HG03064 (cell line): ENCODE measurements around the gene UCHL5.
"Not testable (repeated sequence)": the region's sequence is repeated elsewhere in the genome, so short reads cannot be mapped to it uniquely, and the experiment has no call there.

ENCODE experiments used
- ATAC-seq: cut with Tn5 transposase; IDR thresholded peaks from one replicate; pipeline ENCODE4 v1.9.1; 2021; ENCODE audit warnings: low read depth; ENCODE audit not compliant: unreplicated experiment

UCHL5 gene

DNA sequence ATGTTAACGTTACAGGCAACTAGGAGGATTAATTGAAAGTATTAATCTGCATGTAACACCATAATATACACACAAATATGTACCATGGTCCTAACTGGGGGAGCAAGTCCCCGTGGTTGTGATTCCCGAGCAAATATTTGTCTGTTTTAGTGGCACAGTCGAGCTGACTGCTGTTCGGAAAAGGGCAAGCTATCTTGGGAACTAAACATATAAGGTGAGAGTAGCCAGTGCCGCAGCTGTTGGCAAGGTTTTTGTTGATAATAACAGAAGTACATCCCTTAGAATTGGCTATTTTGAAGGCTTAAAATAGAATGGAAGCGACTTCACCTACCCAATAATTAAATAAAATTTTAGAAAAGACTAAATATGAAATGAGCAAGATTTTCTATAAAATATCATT, 45.5 kb downstream of the UCHL5 start:
- no peak for ATAC-seq

DNA sequence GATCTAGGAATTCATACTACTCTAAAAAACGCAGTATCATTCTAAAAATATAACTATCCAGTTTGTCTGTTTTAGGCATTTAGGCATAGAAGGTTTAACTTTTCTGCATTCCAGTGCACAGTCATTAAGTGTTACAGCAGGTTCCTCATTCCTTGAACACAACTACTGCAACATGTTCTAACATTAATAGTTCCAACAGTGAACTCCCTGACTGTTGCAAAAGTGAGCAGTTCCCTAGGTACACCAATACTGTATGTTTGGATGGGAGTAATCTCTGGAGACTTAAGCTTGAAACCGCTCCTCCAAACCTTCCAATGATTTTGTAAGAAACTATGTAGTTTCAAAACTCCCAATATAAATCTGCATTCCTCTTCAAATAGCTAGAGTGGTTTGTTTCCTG, 46.2 kb downstream of the UCHL5 start:
- no peak for ATAC-seq

DNA sequence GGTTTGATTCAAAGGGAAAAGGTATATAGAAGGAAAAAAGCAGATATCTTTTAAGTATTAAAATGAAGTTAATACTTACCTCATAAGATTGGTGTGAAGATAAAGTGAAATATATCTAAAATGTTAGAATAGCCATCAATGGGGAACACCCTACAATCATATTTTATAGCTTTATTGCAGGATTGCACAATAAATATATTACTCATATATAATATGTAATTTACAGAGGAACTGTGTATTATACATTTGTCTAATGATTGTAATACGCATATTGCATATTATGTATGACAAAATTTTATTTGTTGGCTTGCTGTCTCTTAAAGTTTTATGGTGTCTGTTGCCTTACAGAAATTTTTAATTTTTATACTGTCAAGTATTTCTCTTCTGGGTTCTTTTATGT, 47.8 kb downstream of the UCHL5 start:
- no peak for ATAC-seq

DNA sequence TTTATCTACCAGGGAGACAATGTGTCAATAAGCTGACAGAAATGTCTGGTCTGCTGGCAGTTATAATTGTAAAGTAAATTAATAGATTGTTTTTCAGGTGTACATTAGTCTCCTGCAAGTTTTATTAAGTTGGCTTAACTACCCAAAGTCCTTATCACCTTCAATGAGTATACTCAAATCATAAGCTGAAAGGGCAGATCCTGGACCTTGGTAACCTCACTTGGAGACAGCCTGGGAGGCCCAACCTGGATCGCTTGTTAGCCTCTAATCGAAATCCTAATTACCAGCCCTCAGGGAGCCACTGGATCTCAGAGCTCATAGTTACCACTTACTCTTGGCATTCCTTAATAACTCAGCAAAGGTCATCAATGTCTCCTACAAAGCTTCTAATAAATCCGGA, 49.7 kb downstream of the UCHL5 start:
- ATAC-seq = no peak

DNA sequence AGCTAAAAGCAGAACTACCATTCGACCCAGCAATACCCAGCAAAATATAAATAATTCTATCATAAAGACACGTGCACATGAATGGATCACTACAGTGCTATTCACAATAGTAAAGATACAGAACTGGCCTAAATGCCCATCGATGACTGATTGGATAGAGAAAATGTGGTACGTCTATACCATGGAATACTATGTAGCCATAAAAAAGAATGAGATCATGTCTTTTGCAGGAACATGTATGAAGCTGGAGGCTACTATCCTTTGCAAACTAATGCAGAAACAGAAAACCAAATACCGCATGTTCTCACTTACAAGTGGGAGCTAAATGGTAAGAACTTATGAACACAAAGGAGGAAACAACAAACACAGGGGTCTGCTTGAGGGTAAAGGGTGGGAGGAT, 53.4 kb downstream of the UCHL5 start:
- ATAC-seq = no peak

DNA sequence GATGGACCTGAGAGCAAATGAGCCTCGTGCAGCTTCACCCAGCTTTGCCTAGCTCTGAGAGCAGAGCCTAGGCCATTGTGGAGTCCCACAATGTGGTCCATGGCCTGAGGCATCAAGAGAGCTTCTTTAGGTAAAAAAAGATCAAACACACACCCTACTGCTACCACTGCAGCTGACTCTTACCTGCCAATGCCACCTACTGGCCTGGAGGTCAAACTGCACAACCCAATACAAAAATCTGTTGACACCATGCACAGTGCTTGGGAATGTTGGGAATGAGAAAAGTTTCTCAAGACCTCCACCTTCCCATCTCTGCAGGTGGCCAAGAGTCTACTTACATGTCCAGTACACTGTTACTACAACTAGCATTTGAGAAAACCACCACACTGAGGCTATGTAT, 60.6 kb downstream of the UCHL5 start:
- ATAC-seq = no peak

DNA sequence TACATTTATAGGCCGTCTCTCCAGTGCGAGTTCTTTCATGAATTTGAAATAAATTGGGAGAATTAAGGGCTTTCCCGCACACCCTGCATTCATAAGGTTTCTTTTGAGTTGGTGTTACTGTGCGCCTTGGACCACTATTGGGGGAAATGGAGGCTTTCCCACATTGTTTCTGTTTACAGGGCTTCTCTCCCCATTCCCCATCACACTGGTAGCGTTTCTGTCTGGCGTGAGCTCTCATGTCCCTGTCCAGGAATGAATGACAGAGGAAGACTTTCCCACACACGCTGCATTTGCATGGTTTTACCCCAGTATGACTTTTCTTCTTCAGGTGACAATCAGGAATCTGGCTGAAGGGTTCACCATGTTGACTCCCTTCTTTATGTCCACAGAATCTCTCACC, 65.0 kb downstream of the UCHL5 start:
- no peak for ATAC-seq

DNA sequence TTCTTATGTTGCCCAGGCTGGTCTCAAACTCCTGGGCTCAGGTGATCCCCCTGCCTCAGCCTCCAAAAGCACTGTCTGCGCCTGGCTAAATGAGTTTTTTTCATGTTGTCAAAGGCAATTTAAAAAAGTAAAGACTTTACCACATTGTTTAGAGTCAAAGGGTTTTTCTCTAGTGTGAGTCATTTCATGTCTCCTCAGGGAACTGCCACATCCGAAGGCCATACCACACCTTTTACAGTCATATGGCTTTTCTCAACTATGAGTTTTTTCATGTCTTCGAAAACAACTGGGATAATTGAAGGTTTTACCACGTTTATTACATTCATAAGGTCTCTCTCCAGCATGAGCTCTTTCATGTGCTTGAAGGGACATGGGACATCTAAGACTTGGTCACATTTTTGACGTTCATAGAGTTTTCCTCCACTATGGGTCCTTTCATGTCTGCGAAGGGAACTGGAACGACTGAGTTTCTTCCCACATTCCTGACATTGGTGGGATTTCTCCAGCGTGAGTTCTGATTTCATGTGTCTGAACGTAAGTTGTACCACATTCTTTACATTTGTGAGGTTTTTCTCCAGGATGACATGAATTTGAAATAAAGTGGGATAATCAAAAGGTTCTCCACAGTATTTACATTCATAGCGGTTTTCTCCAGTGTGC, 65.6 kb downstream of the UCHL5 start:
- ATAC-seq = no peak

DNA sequence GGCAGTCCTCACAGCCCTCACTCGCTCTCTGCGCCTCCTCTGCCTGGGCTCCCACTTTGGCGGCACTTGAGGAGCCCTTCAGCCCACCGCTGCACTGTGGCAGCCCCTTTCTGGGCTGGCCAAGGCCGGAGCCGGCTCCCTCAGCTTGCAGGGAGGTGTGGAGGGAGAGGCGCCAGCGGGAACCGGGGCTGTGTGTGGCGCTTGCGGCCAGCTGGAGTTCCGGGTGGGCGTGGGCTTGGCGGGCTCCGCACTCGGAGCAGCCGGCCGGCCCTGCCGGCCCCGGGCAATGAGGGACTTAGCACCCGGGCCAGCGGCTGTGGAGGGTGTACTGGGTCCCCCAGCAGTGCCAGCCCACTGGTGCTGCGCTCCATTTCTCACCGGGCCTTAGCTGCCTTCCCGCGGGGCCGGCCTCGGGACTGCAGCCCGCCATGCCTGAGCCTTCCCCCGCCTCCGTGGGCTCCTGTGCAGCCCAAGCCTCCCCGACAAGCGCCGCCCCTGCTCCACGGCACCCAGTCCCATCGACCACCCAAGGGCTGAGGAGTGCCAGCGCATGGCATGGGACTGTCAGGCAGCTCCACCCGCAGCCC, 72.3 kb downstream of the UCHL5 start:
- ATAC-seq = not testable (repeated sequence)

DNA sequence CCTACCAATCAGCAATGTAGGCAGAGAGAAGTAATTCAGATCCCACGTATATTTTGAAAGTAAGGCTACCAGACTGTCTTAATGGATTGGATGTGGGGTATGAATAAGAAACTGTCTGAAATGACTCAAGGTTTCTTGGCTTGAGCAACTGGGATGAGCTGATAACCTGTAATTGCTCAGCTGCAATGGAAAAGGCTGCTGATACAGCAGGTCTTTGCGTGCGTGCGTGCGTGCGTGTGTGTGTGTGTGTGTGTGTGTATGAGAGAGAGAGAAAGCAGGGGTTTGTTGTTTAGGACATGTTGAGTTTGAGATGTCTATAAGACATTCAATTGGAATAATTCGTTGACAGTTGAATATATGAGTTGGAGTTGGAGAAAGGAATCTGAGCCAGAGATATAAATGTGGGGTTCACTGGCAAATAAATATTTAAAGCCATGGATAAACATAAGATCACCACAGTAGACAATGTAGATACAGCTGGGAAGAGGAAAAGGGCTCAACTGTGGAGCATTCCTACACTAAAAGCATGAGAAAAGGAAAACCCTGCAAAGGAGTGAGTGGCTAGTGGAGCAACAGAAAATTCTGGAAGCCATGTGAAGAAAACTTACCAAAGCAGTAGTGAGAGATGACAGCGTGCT, 72.9 kb downstream of the UCHL5 start:
- no peak for ATAC-seq

DNA sequence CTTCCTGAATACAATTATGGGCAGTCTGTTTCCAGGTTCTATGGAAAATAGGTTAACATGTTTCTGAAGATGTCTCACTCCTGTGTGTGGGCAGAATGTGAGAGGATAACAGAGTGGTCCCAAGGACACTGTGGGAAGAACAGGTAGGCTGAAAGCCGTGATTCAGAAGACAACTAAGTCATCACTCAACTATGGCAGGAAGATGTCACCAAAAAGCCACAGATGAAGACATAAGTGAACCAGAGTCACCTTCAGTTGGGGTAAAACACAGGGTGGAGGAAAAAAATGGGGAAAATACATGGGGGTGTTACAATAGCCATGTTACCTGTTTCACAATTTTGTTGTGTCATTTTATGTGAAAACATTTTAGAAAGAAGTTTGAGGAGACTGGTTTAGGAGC, 75.1 kb downstream of the UCHL5 start:
- ATAC-seq = no peak

DNA sequence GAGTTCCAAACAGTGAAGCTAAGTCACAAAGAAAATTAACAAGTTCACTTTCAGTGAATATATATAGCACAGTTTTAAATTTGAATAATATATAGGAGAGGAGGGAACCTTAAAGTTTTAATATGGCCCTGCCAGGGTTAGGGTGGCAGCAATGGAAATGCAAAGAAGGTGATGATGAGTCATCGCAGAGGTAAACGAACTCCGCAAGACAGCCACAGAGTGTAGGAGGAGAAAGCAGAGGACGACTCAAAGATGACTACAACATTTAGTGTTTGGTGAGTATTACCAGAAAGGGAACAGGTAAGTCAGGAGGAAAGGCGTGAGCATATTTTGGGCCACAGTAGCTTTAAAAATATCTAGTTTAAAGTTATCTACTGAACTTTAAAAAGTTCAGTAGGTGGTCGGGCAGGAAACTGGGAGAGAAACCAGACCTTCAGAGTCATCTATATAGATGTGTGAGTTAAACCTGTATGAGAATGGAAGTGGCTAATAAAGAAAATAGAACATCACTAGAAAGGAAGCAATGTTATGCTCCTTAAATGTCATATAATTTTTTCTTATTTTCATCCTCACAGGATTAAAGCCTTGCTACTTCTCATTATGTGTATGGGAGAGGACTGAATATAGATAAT, 75.7 kb downstream of the UCHL5 start:
- ATAC-seq = no peak

DNA sequence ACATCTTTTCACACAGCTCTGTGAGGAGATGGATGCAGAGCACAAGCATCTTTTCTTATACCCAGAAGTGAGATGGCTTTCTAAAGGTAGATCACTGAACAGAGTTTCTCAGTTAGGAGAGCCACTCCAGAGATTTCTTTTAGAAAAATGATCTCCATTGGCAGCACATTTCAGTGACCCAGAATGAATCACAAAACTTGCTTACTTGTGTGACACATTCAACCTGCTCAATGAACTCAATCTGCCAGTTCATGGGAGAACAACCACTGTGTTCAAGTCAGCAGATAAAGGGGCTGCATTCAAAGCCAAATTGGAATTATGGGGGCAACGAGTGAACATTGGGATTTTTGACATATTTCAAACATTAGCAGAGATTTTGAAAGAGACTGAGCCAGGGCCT, 78.3 kb downstream of the UCHL5 start:
- ATAC-seq = no peak

DNA sequence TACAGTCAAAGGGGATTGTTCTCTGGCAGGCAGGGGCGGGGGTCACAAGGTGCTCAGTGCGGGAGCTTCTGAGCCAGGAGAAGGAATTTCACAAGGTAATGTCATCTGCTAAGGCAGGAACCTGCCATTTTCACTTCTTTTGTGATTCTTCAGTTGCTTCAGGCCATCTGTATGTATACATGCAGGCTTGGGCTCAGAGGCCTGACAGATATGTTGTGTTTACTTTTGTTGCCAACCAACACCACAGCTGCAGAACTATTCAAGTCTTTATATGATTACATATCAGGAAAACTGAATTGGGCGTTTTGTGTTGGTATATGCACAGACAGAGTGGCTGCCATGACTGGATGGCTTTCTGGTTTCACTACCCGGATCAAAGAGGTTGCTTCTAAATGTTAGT, 78.8 kb downstream of the UCHL5 start:
- ATAC-seq = not testable (repeated sequence)

DNA sequence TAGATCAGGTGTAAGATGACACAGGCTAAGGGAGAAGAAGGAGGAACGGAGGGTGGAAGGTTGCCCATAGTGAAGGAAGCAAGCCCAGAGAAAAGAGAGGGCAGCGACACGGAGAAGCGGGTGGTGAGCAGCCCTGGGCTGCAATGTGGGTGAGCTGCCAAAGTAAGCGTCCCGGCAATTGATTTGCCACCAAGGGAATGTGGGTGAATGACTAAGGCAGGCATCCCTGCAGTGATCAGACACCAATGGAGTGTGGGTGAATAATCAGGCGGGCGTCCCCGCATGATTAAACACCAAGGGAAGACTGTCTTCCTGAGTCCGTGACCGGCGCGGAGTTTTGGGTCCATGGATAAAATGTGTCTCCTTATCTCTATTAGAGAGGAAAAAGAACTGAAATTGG, 79.6 kb downstream of the UCHL5 start:
- no peak for ATAC-seq

DNA sequence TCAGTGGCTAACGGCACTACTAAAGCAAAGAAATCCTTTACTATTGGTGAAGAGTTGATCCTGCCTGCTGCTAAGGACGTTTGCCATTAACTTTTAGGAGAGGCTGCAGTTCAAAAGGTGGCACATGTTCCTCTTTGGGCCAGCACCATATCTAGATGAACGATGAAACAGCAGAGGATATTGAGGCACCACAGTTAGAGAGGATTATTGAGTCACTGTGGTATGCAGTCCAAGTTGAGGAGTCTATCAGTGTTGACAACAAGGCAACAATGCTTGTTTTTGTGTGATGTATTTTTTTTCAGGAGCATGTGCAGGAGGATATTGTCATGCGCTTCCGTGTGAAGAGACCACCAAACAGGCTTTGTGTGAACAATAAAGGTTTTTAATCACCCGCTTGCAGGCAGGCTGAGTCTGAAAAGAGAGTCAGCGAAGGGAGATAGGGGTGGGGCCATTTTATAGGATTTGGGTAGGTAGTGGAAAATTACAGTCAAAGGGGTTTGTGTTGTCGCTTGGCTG, 80.9 kb downstream of the UCHL5 start:
- no peak for ATAC-seq

DNA sequence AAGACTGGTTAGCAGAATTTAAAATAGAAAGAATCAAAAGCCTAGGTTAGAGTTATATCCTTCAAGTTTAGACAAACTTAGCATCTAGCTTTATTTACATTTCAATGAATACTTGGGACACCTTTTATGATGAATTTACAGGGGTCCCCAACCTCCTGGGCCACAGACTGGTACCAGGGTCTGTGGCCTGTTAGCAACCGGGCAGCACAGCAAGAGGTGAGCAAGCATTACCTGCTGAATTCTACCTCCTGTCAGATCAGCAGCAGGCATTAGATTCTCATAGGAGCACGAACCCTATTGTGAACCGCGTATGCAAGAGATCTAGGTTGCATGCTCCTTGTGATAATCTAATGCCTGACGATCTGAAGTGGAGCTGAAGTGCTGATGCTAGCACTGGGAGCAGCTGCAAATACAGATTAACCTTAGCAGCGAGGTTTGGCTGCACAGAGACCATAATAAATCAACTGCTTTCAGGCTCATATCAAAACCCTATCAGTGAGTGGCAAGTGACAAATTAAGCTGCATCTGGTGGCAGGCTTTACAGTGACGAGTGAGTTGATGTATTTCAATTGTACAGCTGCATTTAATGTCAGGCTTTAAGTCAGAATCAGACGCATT, 82.0 kb downstream of the UCHL5 start:
- no peak for ATAC-seq

DNA sequence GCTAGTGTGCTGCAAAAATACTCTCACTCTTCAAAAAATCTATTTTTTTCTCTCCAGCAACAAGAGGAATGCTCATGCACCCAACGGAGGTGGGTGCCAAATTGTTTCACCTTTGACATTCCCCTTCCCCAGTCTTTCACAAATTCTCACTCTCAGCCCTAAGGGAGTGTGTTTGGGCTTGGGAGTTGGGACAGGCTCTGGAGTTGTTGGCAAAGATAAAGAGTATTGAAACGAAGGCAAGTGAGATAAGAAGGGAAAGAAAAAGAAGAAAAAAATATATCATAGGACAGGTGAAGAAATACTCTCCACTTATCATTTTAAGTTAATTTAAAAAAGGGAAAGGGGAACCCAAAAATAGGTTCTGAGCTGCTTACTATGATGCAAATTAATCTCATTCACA, 82.6 kb downstream of the UCHL5 start:
- ATAC-seq = no peak

DNA sequence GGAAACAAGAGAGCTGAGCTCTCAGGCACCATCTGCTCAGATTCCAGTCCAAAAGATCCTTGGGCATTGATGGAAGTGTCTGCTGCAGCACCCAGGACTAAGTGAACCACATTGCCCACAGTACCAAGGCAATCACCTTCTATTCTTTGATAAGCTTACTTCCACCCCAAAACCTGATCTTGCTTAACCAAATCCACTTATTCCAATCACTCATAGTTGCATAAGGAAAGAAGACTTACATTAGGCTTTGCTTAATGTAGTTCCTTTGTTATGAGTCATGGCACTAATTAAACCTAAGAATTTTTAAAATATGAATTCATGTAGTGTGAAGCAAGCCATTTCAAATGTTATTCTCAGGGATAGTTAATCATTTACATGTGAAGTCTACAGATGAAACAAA, 84.5 kb downstream of the UCHL5 start:
- no peak for ATAC-seq

DNA sequence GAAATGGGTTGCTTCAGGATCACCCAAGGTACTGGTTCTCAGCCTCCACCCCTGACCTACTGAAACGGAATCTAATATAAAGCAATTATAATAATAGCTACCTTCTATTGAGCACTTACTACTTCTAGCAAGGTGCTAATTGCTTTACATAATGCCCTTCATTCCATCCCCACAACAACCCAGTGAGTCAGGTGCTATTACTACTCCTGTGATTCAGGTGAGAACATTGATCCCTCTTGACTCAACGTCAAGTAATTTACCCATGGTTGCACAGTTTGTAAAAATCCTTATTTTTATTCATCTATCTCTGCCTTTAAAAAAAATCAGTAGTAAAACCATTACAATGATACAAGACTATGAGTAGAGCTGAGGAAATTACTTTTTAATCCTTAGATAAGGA, 85.2 kb downstream of the UCHL5 start:
- ATAC-seq = no peak

DNA sequence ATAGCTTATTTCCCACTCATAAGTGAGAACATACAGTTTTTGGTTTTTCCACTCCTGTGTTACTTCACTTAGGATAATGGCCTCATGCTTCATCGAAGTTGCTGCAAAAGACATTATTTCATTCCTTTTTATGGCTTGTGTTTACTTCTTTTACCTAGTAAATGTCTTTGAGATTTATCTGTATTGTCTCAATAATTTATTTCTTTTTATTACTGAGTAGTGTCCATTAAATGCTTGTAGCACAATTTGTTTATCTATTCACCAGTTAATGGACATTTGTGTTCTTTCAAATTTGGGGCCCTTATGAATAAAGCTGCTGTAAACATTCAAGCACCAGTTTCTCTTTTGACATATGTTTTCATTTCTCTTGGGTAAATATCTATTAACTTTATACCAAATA, 86.0 kb downstream of the UCHL5 start:
- no peak for ATAC-seq
